Measurements from ENCODE around the gene BRSK2.

GRCh38 chr11:1421291-1421690 lies 31.6 kb downstream of the BRSK2 start:
- TF ChIP-seq POLR2A (IDR thresholded peaks at IDR 0.05) (no peak), CTCF (IDR thresholded peaks at IDR 0.05) (no peak), POLR2AphosphoS5 (IDR thresholded peaks at IDR 0.05) (no peak), EP300 (IDR thresholded peaks at IDR 0.05) (no peak)

All from upper lobe of left lung (tissue), 4 donors.